Stimulated activated CD8-positive, alpha-beta memory T cell treated with anti-CD3 and anti-CD28 coated beads, Interleukin-4, amount 100 ng/mL, for 4 hours (primary cell): ENCODE measurements around the gene AP1M2.
"Not testable (repeated sequence)": the region's sequence is repeated elsewhere in the genome, so short reads cannot be mapped to it uniquely, and the experiment has no call there.

Source experiments
- DNase-seq, 2 donors: peaks; one replicate each; pipeline ENCODE4 v3.0.0-alpha.2; 2020; ENCODE audit warnings: low read depth in 2 of 2, low spot score in 1 of 2

The AP1M2 gene

DNA sequence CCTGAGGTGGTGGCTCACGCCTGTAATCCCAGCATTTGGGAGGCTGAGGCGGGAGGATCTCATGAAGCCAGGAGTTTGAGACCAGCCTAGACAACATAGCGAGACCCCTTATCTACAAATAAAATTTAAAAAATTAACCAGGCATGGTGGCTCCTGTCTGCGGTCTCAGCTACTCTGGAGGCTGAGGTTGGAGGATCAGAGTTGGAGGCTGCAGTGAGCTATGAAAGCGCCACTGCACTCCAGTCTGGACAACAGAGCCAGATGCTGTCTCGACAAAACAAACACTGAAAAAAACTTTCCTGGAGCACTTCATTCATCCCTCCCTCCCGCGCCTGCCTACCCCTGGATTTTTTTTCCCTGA lies 44.1 kb downstream of the AP1M2 start:
- DNase-seq = no peak

- not testable (repeated sequence) for DNase-seq
These were observed 48.1 kb downstream of the AP1M2 start for GRCh38 chr19:10539016-10539415.

- DNase-seq = no peak
These were observed 48.7 kb downstream of the AP1M2 start for GRCh38 chr19:10538204-10538983.

- DNase-seq = no peak
These were observed 49.4 kb downstream of the AP1M2 start for GRCh38 chr19:10537668-10538067.

GRCh38 chr19:10535613-10536012 lies 51.5 kb downstream of the AP1M2 start:
- no peak for DNase-seq

DNA sequence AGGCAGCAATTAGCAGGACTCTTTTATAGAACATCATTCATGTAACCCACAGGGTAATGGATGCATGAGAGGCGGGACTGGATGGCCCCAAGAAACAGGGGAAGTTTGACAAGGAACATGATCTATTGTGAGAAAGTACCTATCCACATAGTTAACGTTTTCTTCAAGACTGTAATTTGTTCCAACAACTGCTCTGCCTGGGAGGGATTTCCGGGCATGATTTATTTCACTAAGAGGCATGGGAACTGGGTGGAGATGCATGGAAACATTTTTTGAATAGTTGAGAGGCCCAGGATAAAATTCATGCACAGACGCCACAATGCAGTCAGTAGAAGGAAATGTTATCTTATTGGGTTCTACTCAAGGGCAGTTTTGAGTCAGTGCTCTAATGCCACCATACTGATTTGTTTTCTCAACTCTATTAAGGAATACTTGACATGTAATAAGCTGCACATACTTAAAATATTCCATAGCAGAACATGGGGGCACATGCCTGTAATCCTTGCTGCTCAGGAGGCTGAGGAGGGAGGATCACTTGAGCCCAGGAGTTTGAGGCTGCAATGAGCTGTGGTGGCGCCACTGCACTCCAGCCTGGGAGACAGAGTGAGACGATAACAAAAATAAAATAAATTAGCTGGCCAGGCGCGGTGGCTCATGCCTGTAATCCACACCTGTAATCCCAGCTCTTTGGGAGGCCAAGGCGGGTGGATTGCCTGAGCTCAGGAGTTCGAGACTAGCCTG lies 53.3 kb downstream of the AP1M2 start:
- no peak for DNase-seq

DNA sequence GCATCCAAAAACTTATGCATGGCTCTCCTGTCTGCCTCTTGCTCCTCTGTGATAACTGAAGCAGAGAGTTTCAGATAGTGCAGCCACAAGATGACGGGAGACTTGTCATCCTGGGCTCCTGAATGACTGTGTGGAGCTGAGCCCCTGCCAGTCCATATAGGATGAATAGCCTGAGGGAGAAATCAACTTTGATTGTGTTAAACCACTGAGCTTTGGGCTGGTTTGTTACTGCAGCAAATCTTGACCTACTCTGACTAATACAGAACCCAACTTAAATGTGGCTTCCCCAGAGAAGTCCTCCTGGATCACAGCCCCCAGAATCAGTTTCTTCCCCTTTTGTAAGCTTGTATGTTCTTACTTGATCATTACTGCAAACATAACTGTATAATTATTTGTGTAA lies 54.7 kb downstream of the AP1M2 start:
- DNase-seq = no peak

- DNase-seq = not testable (repeated sequence)
These were observed 60.2 kb downstream of the AP1M2 start for GRCh38 chr19:10526887-10527286.

DNA sequence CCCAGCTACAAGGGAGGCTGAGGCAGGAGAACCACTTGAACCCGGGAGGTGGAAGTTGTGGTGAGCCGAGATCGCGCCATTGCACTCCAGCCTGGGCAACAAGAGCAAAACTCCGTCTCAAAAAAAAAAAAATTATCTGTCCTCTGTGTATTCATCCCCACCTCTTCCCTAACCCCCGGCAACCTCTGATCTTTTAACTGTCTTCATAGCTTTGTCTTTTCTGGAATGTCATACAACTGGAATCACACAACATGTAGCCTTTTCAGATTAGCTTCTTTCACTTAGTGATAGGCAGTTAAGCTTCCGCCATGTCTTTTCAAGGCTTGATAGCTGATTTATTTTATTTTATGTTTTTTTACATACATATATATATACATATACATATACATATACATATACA lies 61.5 kb downstream of the AP1M2 start:
- DNase-seq = no peak

DNA sequence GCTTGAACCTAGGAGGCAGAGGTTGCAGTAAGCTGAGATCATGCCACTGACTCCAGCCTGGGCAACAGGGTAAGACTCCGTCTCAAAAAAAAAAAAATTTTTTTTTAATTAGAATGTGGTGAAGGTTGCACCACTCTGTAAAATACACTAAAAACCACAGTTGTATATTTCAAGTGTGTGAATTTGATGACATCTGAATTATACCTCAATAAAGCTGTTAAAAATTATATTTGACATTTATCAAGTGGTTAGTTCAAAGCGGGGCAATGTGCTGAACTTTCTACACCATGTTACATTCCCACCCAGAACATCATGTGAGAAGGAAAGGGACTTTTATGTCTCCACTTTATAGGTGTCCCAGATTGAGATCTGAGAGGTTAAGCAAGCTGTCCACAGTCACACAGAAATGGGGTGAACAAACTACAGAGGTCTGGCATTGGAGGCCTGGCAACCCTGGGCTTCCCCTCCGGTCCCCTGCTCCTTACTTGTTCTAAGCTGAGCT lies 63.9 kb downstream of the AP1M2 start:
- DNase-seq = no peak
